Measurements from ENCODE around the gene ZNF423.

DNA sequence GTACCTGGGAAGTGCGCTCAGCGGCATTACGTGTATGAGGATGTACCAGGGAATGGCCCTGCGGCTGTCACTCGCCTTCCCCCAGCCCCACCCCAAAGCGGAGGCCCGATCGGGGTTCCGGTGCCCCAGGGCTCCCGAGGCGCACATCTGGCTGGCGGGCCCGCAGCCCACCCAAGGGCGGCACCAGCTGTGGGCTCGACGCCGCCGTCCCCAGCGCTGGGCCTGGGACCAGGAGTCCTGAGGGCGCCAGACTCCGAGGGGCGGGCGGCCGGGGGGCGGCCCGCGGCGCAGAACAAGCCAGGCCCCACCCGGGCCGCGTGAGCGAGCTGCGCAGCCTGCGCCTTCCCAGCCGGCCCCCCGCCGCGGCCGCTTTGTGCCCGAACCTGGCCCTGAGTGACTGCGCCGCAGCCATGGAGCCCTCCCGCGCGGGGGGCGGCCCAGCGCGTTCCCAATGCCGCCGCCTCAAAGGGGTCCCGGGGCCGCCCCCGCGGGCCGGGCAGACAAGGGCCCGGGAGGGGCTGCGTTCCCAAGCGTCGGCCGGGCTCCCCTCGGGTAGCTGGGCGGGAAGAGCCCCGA is 17.4 kb downstream of the ZNF423 start:
- TF ChIP-seq, protein P1, sequence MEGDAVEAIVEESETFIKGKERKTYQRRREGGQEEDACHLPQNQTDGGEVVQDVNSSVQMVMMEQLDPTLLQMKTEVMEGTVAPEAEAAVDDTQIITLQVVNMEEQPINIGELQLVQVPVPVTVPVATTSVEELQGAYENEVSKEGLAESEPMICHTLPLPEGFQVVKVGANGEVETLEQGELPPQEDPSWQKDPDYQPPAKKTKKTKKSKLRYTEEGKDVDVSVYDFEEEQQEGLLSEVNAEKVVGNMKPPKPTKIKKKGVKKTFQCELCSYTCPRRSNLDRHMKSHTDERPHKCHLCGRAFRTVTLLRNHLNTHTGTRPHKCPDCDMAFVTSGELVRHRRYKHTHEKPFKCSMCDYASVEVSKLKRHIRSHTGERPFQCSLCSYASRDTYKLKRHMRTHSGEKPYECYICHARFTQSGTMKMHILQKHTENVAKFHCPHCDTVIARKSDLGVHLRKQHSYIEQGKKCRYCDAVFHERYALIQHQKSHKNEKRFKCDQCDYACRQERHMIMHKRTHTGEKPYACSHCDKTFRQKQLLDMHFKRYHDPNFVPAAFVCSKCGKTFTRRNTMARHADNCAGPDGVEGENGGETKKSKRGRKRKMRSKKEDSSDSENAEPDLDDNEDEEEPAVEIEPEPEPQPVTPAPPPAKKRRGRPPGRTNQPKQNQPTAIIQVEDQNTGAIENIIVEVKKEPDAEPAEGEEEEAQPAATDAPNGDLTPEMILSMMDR (IDR thresholded peaks at IDR 0.05), result no peak
- no peak for TF ChIP-seq POLR2A (IDR thresholded peaks at IDR 0.05)
